Activated CD8-positive, alpha-beta T cell treated with anti-CD3 and anti-CD28 coated beads for 36 hours (primary cell): ENCODE results near the gene MAX. TPM values are rescaled to one million over a fixed set of nuclear protein-coding genes. Genes with fewer than 3 reads are reported as not detected.

Experiments
- ATAC-seq: fragments of 200-7000 bp; cut with Tn5 transposase; one replicate; pipeline ENCODE4 v1.10.0; 2021; ENCODE audit warnings: mild to moderate bottlenecking, moderate library complexity
- CTCF ChIA-PET: fragments of 350-600 bp; sonication (Branson Sonifier 250); formaldehyde crosslinking; loops from one replicate; lab custom pipeline; 2021; ENCODE audit warnings: antibody characterized with exemption; lab: Charles Lee
- POLR2A ChIA-PET: fragments of 350-600 bp; sonication (Branson Sonifier 250); formaldehyde crosslinking; loops from one replicate; lab custom pipeline; 2021; ENCODE audit warnings: antibody characterized with exemption; lab: Charles Lee
- DNase-seq: peaks from one replicate; pipeline ENCODE4 v3.0.0-alpha.2; 2020
- H3K27ac Mint-ChIP-seq: one replicate; pipeline ENCODE4 v1.8.0; 2021; ENCODE audit warnings: mild to moderate bottlenecking, mixed read lengths
- H3K27me3 Mint-ChIP-seq: one replicate; pipeline ENCODE4 v1.8.0; 2021; ENCODE audit warnings: mixed read lengths
- H3K36me3 Mint-ChIP-seq: one replicate; pipeline ENCODE4 v1.8.0; 2021; ENCODE audit warnings: low read depth, mixed read lengths
- H3K4me1 Mint-ChIP-seq: one replicate; pipeline ENCODE4 v1.8.0; 2021; ENCODE audit warnings: low read depth, mixed read lengths
- H3K4me3 Mint-ChIP-seq: one replicate; pipeline ENCODE4 v1.8.0; 2021; ENCODE audit warnings: mild to moderate bottlenecking, moderate library complexity, mixed read lengths
- H3K9me3 Mint-ChIP-seq: one replicate; pipeline ENCODE4 v1.8.0; 2021; ENCODE audit warnings: mixed read lengths
- CTCF ChIP-seq: fragments of 200-600 bp; IDR thresholded peaks from one replicate; pipeline ENCODE4 v1.8.0; 2022; ENCODE audit warnings: antibody characterized with exemption, mild to moderate bottlenecking
- intact Hi-C: fragments of 100-400 bp; cut with micrococcal nuclease; formaldehyde crosslinking; loops from one replicate; pipeline ENCODE4 v1.10.0; 2022
- total RNA-seq, 2 experiments: library from RNA; stranded (reverse); gene quantifications; one replicate each; pipeline ENCODE4 v1.2.3, GENCODE V29; 2021

MAX gene
- total RNA-seq, 2 experiments from 2014 or later: 92.6 to 92.8 TPM

- ATAC-seq (no peak), DNase-seq (no peak)
- Mint-ChIP-seq H3K4me3 (no peak overlapping the region), H3K27me3 (peaks cover 9% of the 10 kb centered on the region), H3K4me1 (no peaks in the 10 kb centered on the region), H3K27ac (no peak overlapping the region), H3K36me3 (no peaks in the 10 kb centered on the region), H3K9me3 (no peaks in the 10 kb centered on the region)
- intact Hi-C loops: no loop called here
- TF ChIP-seq CTCF: no peak
- ChIA-PET POLR2A (interaction anchor here (0.6 to 0.7 kb wide), 2 partner anchors 24 to 629 kb away, joined by 3 read pairs; no protein-coding TSS in a partner anchor), CTCF (interaction anchor here (0.8 to 1.4 kb wide), 3 partner anchors 15 to 21 kb away, joined by 3 to 5 read pairs (median 4); no protein-coding TSS in a partner anchor)
Observed at GRCh38 chr14:65142914-65143625, 40.8 kb upstream of the MAX start.

- Mint-ChIP-seq H3K36me3 (no peaks in the 10 kb centered on the region), H3K27me3 (peaks cover 9% of the 10 kb centered on the region), H3K27ac (no peak overlapping the region), H3K9me3 (no peaks in the 10 kb centered on the region), H3K4me1 (no peaks in the 10 kb centered on the region), H3K4me3 (no peak overlapping the region)
- DNase-seq (no peak), ATAC-seq (no peak)
- no peak for TF ChIP-seq CTCF
- intact Hi-C loops: no loop called here
- CTCF ChIA-PET: interaction anchor here (1.4 kb wide), 2 partner anchors 19 to 22 kb away, joined by 3 to 5 read pairs; no protein-coding TSS in a partner anchor
- POLR2A ChIA-PET: interaction anchor here (0.6 kb wide), 1 partner anchor 24 kb away, joined by 3 read pairs; no protein-coding TSS in a partner anchor
Observed at GRCh38 chr14:65142429-65142828, 40.1 kb upstream of the MAX start.

- ChIA-PET CTCF (no interaction called here), POLR2A (no interaction called here)
Observed at GRCh38 chr14:65141523-65141922, 39.2 kb upstream of the MAX start.

GRCh38 chr14:65137648-65138307 lies 35.5 kb upstream of the MAX start:
- DNase-seq (no peak), ATAC-seq (no peak)
- H3K27me3 Mint-ChIP-seq: no peaks in the 10 kb centered on the region
- ChIA-PET POLR2A (no interaction called here), CTCF (no interaction called here)
- H3K4me1 Mint-ChIP-seq: peaks cover 5% of the 10 kb centered on the region
- no peak for TF ChIP-seq CTCF
- H3K27ac Mint-ChIP-seq: no peak overlapping the region
- intact Hi-C loops: no loop called here
- no peaks in the 10 kb centered on the region for H3K36me3 Mint-ChIP-seq
- H3K9me3 Mint-ChIP-seq: no peaks in the 10 kb centered on the region
- H3K4me3 Mint-ChIP-seq: no peak overlapping the region

More at GRCh38 chr14:65141523-65141922, 39.2 kb upstream of the MAX start:
- ATAC-seq: no peak
- Mint-ChIP-seq H3K9me3 (no peaks in the 10 kb centered on the region), H3K27me3 (peaks cover 9% of the 10 kb centered on the region), H3K36me3 (no peaks in the 10 kb centered on the region), H3K4me1 (no peaks in the 10 kb centered on the region), H3K4me3 (no peak overlapping the region), H3K27ac (no peak overlapping the region)
- intact Hi-C loops: no loop called here
- DNase-seq: no peak
- no peak for TF ChIP-seq CTCF
